Measurements from ENCODE around the gene ORMDL3. TPM values are rescaled to one million over a fixed set of nuclear protein-coding genes. Genes with fewer than 3 reads are reported as not detected.
"Not testable (repeated sequence)": the region's sequence is repeated elsewhere in the genome, so short reads cannot be mapped to it uniquely, and the experiment has no call there.

The ORMDL3 gene
- total and polyA plus RNA-seq, 5 donors from 2014 or later: 99.5 to 176 (median 119) TPM

- not testable (repeated sequence) for H3K4me3 ChIP-seq (ENCODE audit: low read depth, low read length); H3K36me3 Mint-ChIP-seq; ATAC-seq (ENCODE audit: low read depth in 2 of 2); H3K27me3 ChIP-seq (ENCODE audit: control insufficient read depth, insufficient read depth, low read length); H3K27me3 Mint-ChIP-seq; H3K9me3 ChIP-seq (ENCODE audit: control insufficient read depth in 2 of 2, low read length in 2 of 2); H3K9me3 Mint-ChIP-seq; H3K36me3 ChIP-seq (ENCODE audit: control insufficient read depth, insufficient read depth, low read length)
- peak overlapping the region in 1 of 4 donors; percentile 70 for H3K4me3 Mint-ChIP-seq
- DNase-seq: peak in 1 of 3 donors; percentile 67
- H3K27ac ChIP-seq (ENCODE audit: insufficient read depth, low read length, poor library complexity, severe bottlenecking): peak overlapping the region; percentile 33
- peak overlapping the region in 2 of 3 donors; percentile 62 to 82 for H3K27ac Mint-ChIP-seq
- H3K4me1 ChIP-seq (ENCODE audit: control insufficient read depth, insufficient read depth, low read length, poor library complexity, severe bottlenecking): peaks cover 23% of the 10 kb centered on the region
- peaks cover 0 to 43% (median 15%) of the 10 kb centered on the region in 4 donors for H3K4me1 Mint-ChIP-seq
Measured at GRCh38 chr17:39948489-39948828, 21.1 kb upstream of the ORMDL3 start.

- DNase-seq (no peak), ATAC-seq (ENCODE audit: low read depth in 2 of 2) (no peak)
- peaks cover 13% of the 10 kb centered on the region for H3K4me1 ChIP-seq (ENCODE audit: control insufficient read depth, insufficient read depth, low read length, poor library complexity, severe bottlenecking)
- no peaks in the 10 kb centered on the region for H3K36me3 Mint-ChIP-seq
- H3K27ac ChIP-seq (ENCODE audit: insufficient read depth, low read length, poor library complexity, severe bottlenecking): no peak overlapping the region
- no peak overlapping the region for H3K4me3 Mint-ChIP-seq
- peak overlapping the region in 1 of 3 donors; percentile 43 for H3K27ac Mint-ChIP-seq
- no peaks in the 10 kb centered on the region for H3K27me3 ChIP-seq (ENCODE audit: control insufficient read depth, insufficient read depth, low read length)
- no peaks in the 10 kb centered on the region for H3K9me3 ChIP-seq (ENCODE audit: control insufficient read depth in 2 of 2, low read length in 2 of 2)
- H3K9me3 Mint-ChIP-seq: no peaks in the 10 kb centered on the region
- no peak overlapping the region for H3K4me3 ChIP-seq (ENCODE audit: low read depth, low read length)
- peaks cover 4% of the 10 kb centered on the region for H3K27me3 Mint-ChIP-seq
- H3K36me3 ChIP-seq (ENCODE audit: control insufficient read depth, insufficient read depth, low read length): no peaks in the 10 kb centered on the region
- peaks cover 0 to 34% (median 12%) of the 10 kb centered on the region in 4 donors for H3K4me1 Mint-ChIP-seq
Measured at GRCh38 chr17:39946551-39947330, 19.3 kb upstream of the ORMDL3 start.

- Histone ChIP-seq H3K36me3 (ENCODE audit: control insufficient read depth, insufficient read depth, low read length) (no peaks in the 10 kb centered on the region), H3K27ac (ENCODE audit: insufficient read depth, low read length, poor library complexity, severe bottlenecking) (no peak overlapping the region), H3K4me3 (ENCODE audit: low read depth, low read length) (no peak overlapping the region), H3K4me1 (ENCODE audit: control insufficient read depth, insufficient read depth, low read length, poor library complexity, severe bottlenecking) (peaks cover 15% of the 10 kb centered on the region), H3K27me3 (ENCODE audit: control insufficient read depth, insufficient read depth, low read length) (no peaks in the 10 kb centered on the region), H3K9me3 (ENCODE audit: control insufficient read depth in 2 of 2, low read length in 2 of 2) (no peaks in the 10 kb centered on the region)
- Mint-ChIP-seq H3K9me3 (no peaks in the 10 kb centered on the region), H3K27me3 (no peaks in the 10 kb centered on the region), H3K4me1 (peaks cover 0 to 35% (median 19%) of the 10 kb centered on the region in 4 donors), H3K4me3 (peak overlapping the region in 1 of 4 donors; percentile 41), H3K27ac (no peak overlapping the region), H3K36me3 (no peaks in the 10 kb centered on the region)
- ATAC-seq (ENCODE audit: low read depth in 2 of 2) (no peak), DNase-seq (no peak)
Measured at GRCh38 chr17:39944393-39944711, 17.0 kb upstream of the ORMDL3 start.

GRCh38 chr17:39943702-39944392 lies 16.4 kb upstream of the ORMDL3 start:
- no peaks in the 10 kb centered on the region for H3K27me3 ChIP-seq (ENCODE audit: control insufficient read depth, insufficient read depth, low read length)
- Mint-ChIP-seq H3K9me3 (no peaks in the 10 kb centered on the region), H3K4me3 (peak overlapping the region in 1 of 4 donors; percentile 41), H3K27me3 (no peaks in the 10 kb centered on the region), H3K4me1 (peaks cover 0 to 32% (median 19%) of the 10 kb centered on the region in 4 donors), H3K27ac (no peak overlapping the region), H3K36me3 (no peaks in the 10 kb centered on the region)
- H3K9me3 ChIP-seq (ENCODE audit: control insufficient read depth in 2 of 2, low read length in 2 of 2): no peaks in the 10 kb centered on the region
- no peak overlapping the region for H3K27ac ChIP-seq (ENCODE audit: insufficient read depth, low read length, poor library complexity, severe bottlenecking)
- H3K36me3 ChIP-seq (ENCODE audit: control insufficient read depth, insufficient read depth, low read length): no peaks in the 10 kb centered on the region
- no peak for DNase-seq
- H3K4me3 ChIP-seq (ENCODE audit: low read depth, low read length): no peak overlapping the region
- no peak for ATAC-seq (ENCODE audit: low read depth in 2 of 2)
- peaks cover 14% of the 10 kb centered on the region for H3K4me1 ChIP-seq (ENCODE audit: control insufficient read depth, insufficient read depth, low read length, poor library complexity, severe bottlenecking)

GRCh38 chr17:39939588-39940419 lies 12.4 kb upstream of the ORMDL3 start:
- no peaks in the 10 kb centered on the region for H3K9me3 ChIP-seq (ENCODE audit: control insufficient read depth in 2 of 2, low read length in 2 of 2)
- Mint-ChIP-seq H3K27ac (peak overlapping the region in 2 of 3 donors; percentile 71 to 72), H3K4me1 (peaks cover 0 to 19% (median 12%) of the 10 kb centered on the region in 4 donors), H3K9me3 (no peaks in the 10 kb centered on the region), H3K4me3 (peak overlapping the region in 1 of 4 donors; percentile 30), H3K36me3 (no peaks in the 10 kb centered on the region), H3K27me3 (no peaks in the 10 kb centered on the region)
- no peak overlapping the region for H3K4me3 ChIP-seq (ENCODE audit: low read depth, low read length)
- no peaks in the 10 kb centered on the region for H3K27me3 ChIP-seq (ENCODE audit: control insufficient read depth, insufficient read depth, low read length)
- H3K36me3 ChIP-seq (ENCODE audit: control insufficient read depth, insufficient read depth, low read length): no peaks in the 10 kb centered on the region
- ATAC-seq (ENCODE audit: low read depth in 2 of 2): peak; percentile 73 to 81
- H3K27ac ChIP-seq (ENCODE audit: insufficient read depth, low read length, poor library complexity, severe bottlenecking): no peak overlapping the region
- peaks cover 2% of the 10 kb centered on the region for H3K4me1 ChIP-seq (ENCODE audit: control insufficient read depth, insufficient read depth, low read length, poor library complexity, severe bottlenecking)
- peak in 2 of 3 donors; percentile 40 to 69 for DNase-seq

GRCh38 chr17:39939106-39939505 lies 11.7 kb upstream of the ORMDL3 start:
- Histone ChIP-seq H3K4me3 (ENCODE audit: low read depth, low read length) (no peak overlapping the region), H3K27me3 (ENCODE audit: control insufficient read depth, insufficient read depth, low read length) (no peaks in the 10 kb centered on the region), H3K9me3 (ENCODE audit: control insufficient read depth in 2 of 2, low read length in 2 of 2) (no peaks in the 10 kb centered on the region), H3K27ac (ENCODE audit: insufficient read depth, low read length, poor library complexity, severe bottlenecking) (no peak overlapping the region), H3K36me3 (ENCODE audit: control insufficient read depth, insufficient read depth, low read length) (no peaks in the 10 kb centered on the region), H3K4me1 (ENCODE audit: control insufficient read depth, insufficient read depth, low read length, poor library complexity, severe bottlenecking) (peaks cover 2% of the 10 kb centered on the region)
- Mint-ChIP-seq H3K4me3 (peak overlapping the region in 1 of 4 donors; percentile 6), H3K27me3 (no peaks in the 10 kb centered on the region), H3K9me3 (no peaks in the 10 kb centered on the region), H3K27ac (peak overlapping the region in 2 of 3 donors; percentile 67 to 71), H3K36me3 (no peaks in the 10 kb centered on the region), H3K4me1 (peaks cover 0 to 19% (median 12%) of the 10 kb centered on the region in 4 donors)
- ATAC-seq (ENCODE audit: low read depth in 2 of 2): no peak
- no peak for DNase-seq

- Mint-ChIP-seq H3K27me3 (no peaks in the 10 kb centered on the region), H3K36me3 (no peaks in the 10 kb centered on the region), H3K4me1 (peaks cover 0 to 19% (median 12%) of the 10 kb centered on the region in 4 donors), H3K4me3 (no peak overlapping the region), H3K9me3 (no peaks in the 10 kb centered on the region), H3K27ac (no peak overlapping the region)
- Histone ChIP-seq H3K27ac (ENCODE audit: insufficient read depth, low read length, poor library complexity, severe bottlenecking) (no peak overlapping the region), H3K9me3 (ENCODE audit: control insufficient read depth in 2 of 2, low read length in 2 of 2) (no peaks in the 10 kb centered on the region), H3K4me3 (ENCODE audit: low read depth, low read length) (no peak overlapping the region), H3K36me3 (ENCODE audit: control insufficient read depth, insufficient read depth, low read length) (no peaks in the 10 kb centered on the region), H3K27me3 (ENCODE audit: control insufficient read depth, insufficient read depth, low read length) (no peaks in the 10 kb centered on the region), H3K4me1 (ENCODE audit: control insufficient read depth, insufficient read depth, low read length, poor library complexity, severe bottlenecking) (peaks cover 2% of the 10 kb centered on the region)
- no peak for ATAC-seq (ENCODE audit: low read depth in 2 of 2)
- no peak for DNase-seq
Measured at GRCh38 chr17:39938140-39938869, 10.9 kb upstream of the ORMDL3 start.
